Hepatocyte (in vitro differentiated cells): ENCODE results near the gene ZNF536. TPM values are rescaled to one million over a fixed set of nuclear protein-coding genes. Genes with fewer than 3 reads are reported as not detected.

Experiments
- DNase-seq: peaks from one replicate; pipeline ENCODE4 v3.0.0-alpha.2; 2016; ENCODE audit warnings: low spot score
- H2AFZ ChIP-seq: fragments of 200-600 bp; sonication (generic); 2 replicates; pipeline ENCODE4 v1.6.0; 2016; ENCODE audit warnings: antibody characterized with exemption, mild to moderate bottlenecking
- H3K27ac ChIP-seq: fragments of 200-600 bp; sonication (generic); 2 replicates; pipeline ENCODE4 v1.5.1; 2016; ENCODE audit warnings: mild to moderate bottlenecking
- H3K27me3 ChIP-seq: fragments of 200-600 bp; sonication (generic); 2 replicates; pipeline ENCODE4 v1.6.1; 2016
- H3K36me3 ChIP-seq: fragments of 200-600 bp; sonication (generic); replicated peaks from 2 replicates; pipeline ENCODE4 v1.5.1; 2016; ENCODE audit warnings: low read depth; ENCODE audit not compliant: insufficient read depth
- H3K4me1 ChIP-seq: fragments of 200-600 bp; sonication (generic); 2 replicates; pipeline ENCODE4 v1.5.1; 2016; ENCODE audit warnings: mild to moderate bottlenecking, moderate library complexity; ENCODE audit not compliant: insufficient read depth
- H3K4me2 ChIP-seq: fragments of 200-600 bp; sonication (generic); 2 replicates; pipeline ENCODE4 v1.6.0; 2016
- H3K4me3 ChIP-seq: fragments of 200-600 bp; sonication (generic); 2 replicates; pipeline ENCODE4 v1.5.1; 2016; ENCODE audit warnings: mild to moderate bottlenecking
- H3K79me2 ChIP-seq: fragments of 200-600 bp; sonication (generic); 2 replicates; pipeline ENCODE4 v1.6.0; 2017; ENCODE audit warnings: mild to moderate bottlenecking
- H3K9me2 ChIP-seq: fragments of 200-600 bp; sonication (generic); replicated peaks from 2 replicates; pipeline ENCODE4 v1.6.0; 2017; ENCODE audit warnings: mild to moderate bottlenecking; ENCODE audit not compliant: insufficient read depth
- H3K9me3 ChIP-seq: fragments of 200-600 bp; sonication (generic); 2 replicates; pipeline ENCODE4 v1.5.1; 2016; ENCODE audit warnings: low read depth, mild to moderate bottlenecking
- H4K20me1 ChIP-seq: fragments of 200-600 bp; sonication (generic); 2 replicates; pipeline ENCODE4 v1.6.0; 2016; ENCODE audit warnings: mild to moderate bottlenecking; ENCODE audit not compliant: insufficient read depth, poor library complexity, severe bottlenecking
- CTCF ChIP-seq: fragments of 200-600 bp; sonication (generic); IDR thresholded peaks from 2 replicates; pipeline ENCODE4 v1.5.1; 2016; ENCODE audit warnings: antibody characterized with exemption, mild to moderate bottlenecking; ENCODE audit not compliant: poor library complexity
- EZH2 ChIP-seq: fragments of 200-600 bp; sonication (generic); IDR thresholded peaks from 2 replicates; pipeline ENCODE4 v1.6.1; 2016; ENCODE audit warnings: antibody characterized with exemption, mild to moderate bottlenecking, borderline replicate concordance
- EZH2phosphoT487 ChIP-seq: fragments of 200-600 bp; sonication (generic); IDR thresholded peaks from one replicate; pipeline ENCODE4 v1.6.1; 2018; ENCODE audit warnings: antibody characterized with exemption, mild to moderate bottlenecking, low read depth, moderate library complexity; ENCODE audit not compliant: unreplicated experiment, severe bottlenecking
- WGBS: methylation state at CpG from one replicate; pipeline ENCODE4 v1.1.6; 2016; ENCODE audit warnings: low lambda C conversion rate; ENCODE audit errors: missing lambda C conversion rate; 5-methylcytosine and 5-hydroxymethylcytosine counted together
- polyA plus RNA-seq: library from polyadenylated mRNA; unstranded; fragments of >200 nt; fragmentation: Nextera tagmentation; extraction: Ambion mirVana; gene quantifications from 2 replicates; pipeline ENCODE4 v1.2.1, GENCODE V29; 2016
- total RNA-seq: library from RNA; depleted of rRNA; stranded (reverse); fragments of >200 nt; gene quantifications from 2 replicates; pipeline ENCODE4 v1.2.3, GENCODE V29; 2014

Gene ZNF536
- total and polyA plus RNA-seq, 2 experiments from 2014 or later, result 4.1 to 7.5 TPM

GRCh38 chr19:30446850-30447552, 74.8 kb downstream of the ZNF536 start:
- Histone ChIP-seq H2AFZ (no peak overlapping the region), H3K9me3 (no peaks in the 10 kb centered on the region), H3K4me2 (no peak overlapping the region), H3K27ac (no peak overlapping the region), H3K9me2 (no peaks in the 10 kb centered on the region), H3K4me3 (no peak overlapping the region), H3K4me1 (peaks cover 9% of the 10 kb centered on the region), H3K36me3 (no peaks in the 10 kb centered on the region), H4K20me1 (no peaks in the 10 kb centered on the region), H3K27me3 (peaks cover 21% of the 10 kb centered on the region), H3K79me2 (no peaks in the 10 kb centered on the region)
- DNase-seq, result no peak
- 64% methylated on average over 10 of the region's 10 CpGs for WGBS
- TF ChIP-seq EZH2 (no peak), CTCF (no peak), EZH2phosphoT487 (no peak)

GRCh38 chr19:30447553-30447870, 75.3 kb downstream of the ZNF536 start:
- DNase-seq, result no peak
- WGBS, result 72% methylated on average over 4 of the region's 4 CpGs
- Histone ChIP-seq H3K4me1 (peaks cover 9% of the 10 kb centered on the region), H3K27me3 (peaks cover 21% of the 10 kb centered on the region), H3K9me3 (no peaks in the 10 kb centered on the region), H3K79me2 (no peaks in the 10 kb centered on the region), H4K20me1 (no peaks in the 10 kb centered on the region), H3K27ac (no peak overlapping the region), H3K36me3 (no peaks in the 10 kb centered on the region), H3K9me2 (no peaks in the 10 kb centered on the region), H3K4me2 (no peak overlapping the region), H3K4me3 (no peak overlapping the region), H2AFZ (no peak overlapping the region)
- TF ChIP-seq EZH2, result no peak
- TF ChIP-seq CTCF, result no peak
- TF ChIP-seq EZH2phosphoT487, result no peak

GRCh38 chr19:30448386-30449077, 76.3 kb downstream of the ZNF536 start:
- WGBS, result 41% methylated on average over 9 of the region's 9 CpGs
- TF ChIP-seq EZH2, result no peak
- no peak for TF ChIP-seq CTCF
- no peak for TF ChIP-seq EZH2phosphoT487
- H3K27ac ChIP-seq, result peak overlapping the region; percentile 29

More at GRCh38 chr19:30448386-30449077, 76.3 kb downstream of the ZNF536 start:
- H2AFZ ChIP-seq, result no peak overlapping the region
- peaks cover 9% of the 10 kb centered on the region for H3K4me1 ChIP-seq
- H3K9me2 ChIP-seq, result no peaks in the 10 kb centered on the region
- no peak overlapping the region for H3K4me3 ChIP-seq
- no peaks in the 10 kb centered on the region for H3K79me2 ChIP-seq
- no peaks in the 10 kb centered on the region for H3K9me3 ChIP-seq
- peaks cover 21% of the 10 kb centered on the region for H3K27me3 ChIP-seq
- DNase-seq, result no peak
- H4K20me1 ChIP-seq, result no peaks in the 10 kb centered on the region
- H3K4me2 ChIP-seq, result peak overlapping the region; percentile 69
- H3K36me3 ChIP-seq, result no peaks in the 10 kb centered on the region
